C4-2B (cell line): ENCODE data around the gene ITPR2.

Experiments
- CTCF ChIP-seq: fragments of 450-650 bp; conservative IDR thresholded peaks from 2 replicates; pipeline ENCODE4 v1.5.1; 2017; ENCODE audit warnings: mild to moderate bottlenecking
- ZFX ChIP-seq: fragments of 450-650 bp; IDR thresholded peaks from 2 replicates; pipeline ENCODE4 v1.6.1; 2017

GRCh38 chr12:26452511-26452910 lies 380.5 kb downstream of the ITPR2 start:
- no peak for TF ChIP-seq CTCF
- TF ChIP-seq ZFX: no peak
